Measurements from ENCODE around the gene CPT1C.
A peak's percentile ranks its signal among the peaks of the same experiment; 100 is the strongest.

The CPT1C gene

GRCh38 chr19:49662011-49662410, 28.9 kb upstream of the CPT1C start:
- no peak for DNase-seq

GRCh38 chr19:49663224-49663623, 27.7 kb upstream of the CPT1C start:
- DNase-seq = no peak

GRCh38 chr19:49664171-49665035, 26.5 kb upstream of the CPT1C start:
- peak; percentile 96 for DNase-seq

GRCh38 chr19:49665036-49665350, 25.9 kb upstream of the CPT1C start:
- no peak for DNase-seq

GRCh38 chr19:49665351-49666119, 25.4 kb upstream of the CPT1C start, which contains the start of the genes BCL2L12 and IRF3:
BCL2L12 (plus strand) TSS chr19:49665933; CDS start chr19:49666693, 760 bp downstream.
IRF3 (minus strand) TSS chr19:49665857; CDS start chr19:49664838, 1,019 bp downstream.
- peak; percentile 98 for DNase-seq

- no peak for DNase-seq
Measured at GRCh38 chr19:49666120-49666444, 24.8 kb upstream of the CPT1C start.

- no peak for DNase-seq
Measured at GRCh38 chr19:49667473-49667872, 23.4 kb upstream of the CPT1C start.

GRCh38 chr19:49669516-49669915, 21.4 kb upstream of the CPT1C start:
- no peak for DNase-seq

- peak; percentile 95 for DNase-seq
Measured at GRCh38 chr19:49672131-49672919, 18.6 kb upstream of the CPT1C start.

- peak; percentile 94 for DNase-seq
Measured at GRCh38 chr19:49676136-49676783, 14.7 kb upstream of the CPT1C start.

GRCh38 chr19:49676784-49677230, 14.1 kb upstream of the CPT1C start:
- DNase-seq = peak; percentile 100

GRCh38 chr19:49677231-49677900, 13.6 kb upstream of the CPT1C start, which contains the start of gene PRMT1:
PRMT1 (plus strand) TSS chr19:49677271; CDS start chr19:49677281, 10 bp downstream.
- DNase-seq = peak; percentile 73

- peak; percentile 92 for DNase-seq
Measured at GRCh38 chr19:49677901-49678674, 12.8 kb upstream of the CPT1C start.

GRCh38 chr19:49678985-49679770, 11.7 kb upstream of the CPT1C start:
- no peak for DNase-seq

GRCh38 chr19:49679771-49680413, 11.0 kb upstream of the CPT1C start:
- DNase-seq = no peak

GRCh38 chr19:49680421-49681351, 10.2 kb upstream of the CPT1C start:
- DNase-seq = peak; percentile 96

- DNase-seq = no peak
Measured at GRCh38 chr19:49681830-49682229, 9.1 kb upstream of the CPT1C start.

GRCh38 chr19:49682274-49682673, 8.6 kb upstream of the CPT1C start:
- DNase-seq = no peak

Measured in islet precursor cell (in vitro differentiated cells).